GM12875 (cell line): ENCODE data around the gene LRRC55.
"Not testable (repeated sequence)": the region's sequence is repeated elsewhere in the genome, so short reads cannot be mapped to it uniquely, and the experiment has no call there.

Experiments used
- H3K4me3 ChIP-seq: one replicate; pipeline ENCODE4 v1.5.1; 2011; ENCODE audit warnings: low read depth, low read length, control low read depth
- CTCF ChIP-seq: IDR thresholded peaks from 2 replicates; pipeline ENCODE4 v1.5.1; 2011; ENCODE audit warnings: low read depth, mild to moderate bottlenecking, control low read depth, inconsistent platforms, low read length, moderate library complexity, borderline replicate concordance; ENCODE audit not compliant: insufficient read depth

LRRC55 gene

DNA sequence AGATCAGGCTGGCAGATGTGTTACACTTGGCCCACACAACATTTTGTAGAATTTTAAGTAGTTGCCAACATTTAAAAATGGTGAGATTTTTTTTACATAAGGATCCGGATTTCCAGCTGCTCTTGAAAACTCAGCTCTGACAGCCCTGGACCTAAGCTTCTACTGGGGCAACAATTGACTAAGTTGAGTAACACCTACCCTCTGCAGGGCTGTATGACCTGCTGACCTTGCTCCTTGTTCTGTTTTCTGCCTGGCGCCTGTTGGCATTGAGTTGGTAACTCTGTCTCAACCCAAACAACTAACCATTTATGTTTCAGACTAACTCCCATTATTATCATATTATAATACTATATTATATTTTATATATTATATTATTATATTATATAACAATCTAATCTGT is 21.1 kb upstream of the LRRC55 start:
- no peak overlapping the region for H3K4me3 ChIP-seq
- no peak for TF ChIP-seq CTCF

DNA sequence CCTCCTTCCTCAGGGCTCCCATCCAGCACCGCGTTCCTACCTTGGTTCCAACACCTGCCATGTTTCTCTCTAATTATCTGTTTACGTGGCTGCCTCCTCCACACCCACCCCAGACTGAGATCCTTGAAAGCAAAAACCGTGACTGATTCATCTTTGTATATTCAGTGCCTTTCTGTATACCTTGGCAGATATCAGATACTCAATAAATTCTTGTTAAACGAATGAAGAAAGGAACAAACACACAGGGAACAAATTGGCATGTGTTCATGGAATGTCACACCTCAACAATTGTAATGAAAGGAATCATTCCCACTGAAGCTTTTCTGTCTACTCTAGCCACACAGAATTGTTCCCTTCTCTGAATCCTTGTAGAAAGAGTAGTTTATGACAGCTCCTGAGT is 20.4 kb upstream of the LRRC55 start:
- no peak for TF ChIP-seq CTCF
- H3K4me3 ChIP-seq: no peak overlapping the region

GRCh38 chr11:57162179-57162898 is 19.4 kb upstream of the LRRC55 start:
- H3K4me3 ChIP-seq: no peak overlapping the region
- TF ChIP-seq CTCF: no peak

DNA sequence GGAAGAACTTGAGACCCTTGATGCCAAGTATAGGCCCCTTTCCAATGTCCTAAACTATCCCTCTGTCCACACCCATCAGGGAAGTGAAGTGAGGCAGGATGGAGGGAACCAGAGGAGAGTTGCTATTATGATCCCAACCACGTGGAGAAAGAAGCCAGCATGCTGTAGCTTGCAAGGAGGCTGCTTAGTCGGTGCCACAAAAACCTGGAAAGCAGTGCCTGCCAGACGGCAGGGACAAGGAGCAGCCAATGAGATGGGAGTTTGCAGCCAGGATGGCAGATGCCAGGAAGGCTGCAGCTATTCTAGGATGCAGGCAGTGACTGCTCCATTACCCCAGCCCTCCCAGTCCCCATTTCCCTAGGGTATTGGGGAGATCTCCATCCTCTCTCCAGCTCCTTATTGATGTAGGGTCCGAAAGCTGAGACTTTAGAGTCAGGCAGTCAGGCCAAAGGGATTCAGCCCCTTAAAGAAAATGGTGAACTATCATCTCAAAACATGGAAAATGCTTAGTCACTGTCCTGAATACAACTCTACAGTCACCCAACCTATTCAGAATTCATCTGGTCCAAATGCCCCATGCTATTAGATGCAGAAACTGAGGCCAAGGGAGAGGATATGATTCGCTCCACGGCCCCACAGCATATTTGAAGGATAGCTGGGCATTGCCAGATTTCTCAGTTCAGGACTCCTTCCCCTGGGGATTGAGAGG is 18.4 kb upstream of the LRRC55 start:
- no peak overlapping the region for H3K4me3 ChIP-seq
- TF ChIP-seq CTCF: no peak

DNA sequence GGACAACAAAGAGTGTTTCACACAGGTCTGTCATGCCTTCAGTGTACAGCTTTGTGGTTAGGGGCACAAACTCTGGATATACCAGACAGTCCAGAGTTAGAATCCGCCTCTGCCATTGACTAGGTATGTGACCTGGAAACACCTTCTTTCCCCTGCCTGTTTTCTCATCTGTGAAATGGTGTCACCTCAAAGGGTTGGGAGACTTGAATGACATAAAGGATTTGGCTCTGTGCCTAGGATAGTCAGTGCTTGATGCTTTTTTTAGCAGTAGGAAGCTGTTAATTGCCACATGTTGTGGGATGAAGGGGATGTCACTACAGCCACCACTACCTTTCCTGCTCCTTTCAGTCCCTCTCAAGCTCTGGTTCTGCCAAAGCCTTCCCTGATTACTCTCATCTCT is 17.4 kb upstream of the LRRC55 start:
- no peak overlapping the region for H3K4me3 ChIP-seq
- no peak for TF ChIP-seq CTCF

GRCh38 chr11:57167125-57167846 is 14.5 kb upstream of the LRRC55 start:
- H3K4me3 ChIP-seq: no peak overlapping the region
- no peak for TF ChIP-seq CTCF

GRCh38 chr11:57169732-57170313 is 11.9 kb upstream of the LRRC55 start:
- not testable (repeated sequence) for H3K4me3 ChIP-seq
